HG03066 (cell line): ENCODE results near the gene STEAP4.

Source experiments
- ATAC-seq: cut with Tn5 transposase; IDR thresholded peaks from one replicate; pipeline ENCODE4 v1.9.1; 2021; ENCODE audit warnings: low read depth; ENCODE audit not compliant: unreplicated experiment

STEAP4 gene

GRCh38 chr7:88224601-88225275 lies 82.0 kb downstream of the STEAP4 start:
- no peak for ATAC-seq

- ATAC-seq: no peak
Observed at GRCh38 chr7:88223265-88223664, 83.4 kb downstream of the STEAP4 start.
